Keratinocyte (primary cell): Measurements from ENCODE around the gene KRTAP5-2. TPM values are rescaled to one million over a fixed set of nuclear protein-coding genes. Genes with fewer than 3 reads are reported as not detected.
"Not testable (repeated sequence)": the region's sequence is repeated elsewhere in the genome, so short reads cannot be mapped to it uniquely, and the experiment has no call there.

ENCODE experiments used
- DNase-seq: peaks from one replicate; pipeline ENCODE4 v3.0.0-alpha.2; 2011; ENCODE audit warnings: low read depth, missing footprints, low spot score
- FAIRE-seq: peaks from 2 replicates; lab custom pipeline; 2011; peaks lifted over from hg19 to GRCh38; lab: Jason Lieb, UNC
- H2AFZ ChIP-seq: 2 replicates; pipeline ENCODE4 v1.6.0; 2012; ENCODE audit warnings: low read length, control low read depth, inconsistent platforms; ENCODE audit not compliant: control insufficient read depth
- H3K27ac ChIP-seq: 2 replicates; pipeline ENCODE4 v1.5.1; 2011; ENCODE audit warnings: low read length; ENCODE audit not compliant: control insufficient read depth, insufficient read depth
- H3K27me3 ChIP-seq: 3 replicates; pipeline ENCODE4 v1.6.0; 2011; ENCODE audit warnings: low read length; ENCODE audit not compliant: control insufficient read depth, insufficient read depth; ENCODE audit errors: extremely low read depth
- H3K36me3 ChIP-seq, 2 experiments: 2 replicates in 1 of 2; 3 replicates in 1 of 2; pipeline ENCODE4 v1.5.1; 2011; ENCODE audit warnings: low read length in 2 of 2, mild to moderate bottlenecking in 1 of 2; ENCODE audit not compliant: control insufficient read depth in 2 of 2, insufficient read depth in 2 of 2; ENCODE audit errors: extremely low read depth in 1 of 2
- H3K4me1 ChIP-seq: 3 replicates; pipeline ENCODE4 v1.5.1; 2011; ENCODE audit warnings: low read length; ENCODE audit not compliant: control insufficient read depth, insufficient read depth; ENCODE audit errors: extremely low read depth
- H3K4me2 ChIP-seq: 3 replicates; pipeline ENCODE4 v1.6.0; 2011; ENCODE audit warnings: low read depth, low read length; ENCODE audit not compliant: control insufficient read depth, insufficient read depth; ENCODE audit errors: extremely low read depth
- H3K4me3 ChIP-seq, 3 experiments: fragments of 200-600 bp in 1 of 3; sonication (generic) in 1 of 3; 2 replicates in 2 of 3; 3 replicates in 1 of 3; pipeline ENCODE4 v1.5.1; 2011 to 2016; ENCODE audit warnings: low read length in 3 of 3, mild to moderate bottlenecking in 3 of 3, control low read depth in 2 of 3, inconsistent platforms in 1 of 3, low read depth in 1 of 3, mixed read lengths in 1 of 3, mixed run types in 1 of 3, moderate library complexity in 1 of 3; ENCODE audit not compliant: control insufficient read depth in 2 of 3, insufficient read depth in 2 of 3; ENCODE audit errors: extremely low read depth in 1 of 3
- H3K79me2 ChIP-seq: 2 replicates; pipeline ENCODE4 v1.6.0; 2012; ENCODE audit warnings: low read length; ENCODE audit not compliant: control insufficient read depth, insufficient read depth
- H3K9ac ChIP-seq: 3 replicates; pipeline ENCODE4 v1.6.0; 2011; ENCODE audit warnings: low read length; ENCODE audit not compliant: control insufficient read depth, insufficient read depth; ENCODE audit errors: extremely low read depth
- H3K9me1 ChIP-seq: 3 replicates; pipeline ENCODE4 v1.6.0; 2011; ENCODE audit warnings: low read length; ENCODE audit not compliant: control insufficient read depth, insufficient read depth; ENCODE audit errors: extremely low read depth
- H3K9me3 ChIP-seq: 2 replicates; pipeline ENCODE4 v1.5.1; 2012; ENCODE audit warnings: low read depth, low read length; ENCODE audit not compliant: control insufficient read depth
- H4K20me1 ChIP-seq: 3 replicates; pipeline ENCODE4 v1.6.0; 2011; ENCODE audit warnings: low read length; ENCODE audit not compliant: control insufficient read depth, insufficient read depth; ENCODE audit errors: extremely low read depth
- CTCF ChIP-seq, 3 experiments: IDR thresholded peaks in 1 of 3; conservative IDR thresholded peaks in 1 of 3; optimal IDR thresholded peaks in 1 of 3; 2 replicates in 2 of 3; 3 replicates in 1 of 3; pipeline versions ENCODE3 to v1.5.1; 2011; ENCODE audit warnings: low read length in 3 of 3, mild to moderate bottlenecking in 3 of 3, moderate library complexity in 2 of 3, control low read depth in 1 of 3, inconsistent platforms in 1 of 3; ENCODE audit not compliant: insufficient read depth in 2 of 3; ENCODE audit errors: extremely low read depth in 1 of 3
- EZH2 ChIP-seq: IDR thresholded peaks from one replicate; pipeline ENCODE4 v1.6.1; 2012; ENCODE audit warnings: inconsistent platforms, mild to moderate bottlenecking, low read length, moderate library complexity
- dilution Hi-C: fragments of 300-500 bp; cut with MboI; formaldehyde crosslinking; loops from one replicate; pipeline ENCODE4 v1.7.0; 2020; ENCODE audit warnings: low sequenced_read_pairs; ENCODE audit not compliant: extremely low pct_ligation_motif_present
- polyA plus RNA-seq, 5 experiments: library from polyadenylated mRNA; depleted of rRNA in 3 of 5; stranded (reverse) in 3 of 5; stranded (forward) in 1 of 5; unstranded in 1 of 5; fragments of >200 nt; gene quantifications; 1 replicate in 1 of 5; 2 replicates in 3 of 5; 3 replicates in 1 of 5; pipeline versions ENCODE4 v1.2.1 to v1.2.3, GENCODE V29; 2011 to 2012; ENCODE audit warnings: missing spikeins in 2 of 5, low read depth in 1 of 5, low replicate concordance in 1 of 5

KRTAP5-2 gene
- polyA plus RNA-seq, 1 donor (not counting 4 experiments of a cell fraction or from before 2014, with no cell fraction given), result not detected

- FAIRE-seq (no peak), DNase-seq (no peak)
- Histone ChIP-seq H3K27ac (no peak overlapping the region), H3K79me2 (no peaks in the 10 kb centered on the region), H3K9ac (no peak overlapping the region), H3K9me3 (no peaks in the 10 kb centered on the region), H2AFZ (no peak overlapping the region), H3K4me1 (no peaks in the 10 kb centered on the region), H3K4me3 (no peak overlapping the region), H4K20me1 (no peaks in the 10 kb centered on the region), H3K27me3 (no peaks in the 10 kb centered on the region), H3K9me1 (no peaks in the 10 kb centered on the region), H3K36me3 (no peaks in the 10 kb centered on the region), H3K4me2 (no peak overlapping the region)
- TF ChIP-seq CTCF (optimal IDR thresholded peaks at IDR 0.05 in 1 of 3, IDR thresholded peaks at IDR 0.05 in 1 of 3, conservative IDR thresholded peaks at IDR 0.05 in 1 of 3; ENCODE audit: extremely low read depth in 1 of 3, insufficient read depth in 2 of 3, low read length in 3 of 3) (no peak), EZH2 (no peak)
- dilution Hi-C loops, result no loop called here
Observed at GRCh38 chr11:1618231-1618630, 20.1 kb upstream of the KRTAP5-2 start.

DNA sequence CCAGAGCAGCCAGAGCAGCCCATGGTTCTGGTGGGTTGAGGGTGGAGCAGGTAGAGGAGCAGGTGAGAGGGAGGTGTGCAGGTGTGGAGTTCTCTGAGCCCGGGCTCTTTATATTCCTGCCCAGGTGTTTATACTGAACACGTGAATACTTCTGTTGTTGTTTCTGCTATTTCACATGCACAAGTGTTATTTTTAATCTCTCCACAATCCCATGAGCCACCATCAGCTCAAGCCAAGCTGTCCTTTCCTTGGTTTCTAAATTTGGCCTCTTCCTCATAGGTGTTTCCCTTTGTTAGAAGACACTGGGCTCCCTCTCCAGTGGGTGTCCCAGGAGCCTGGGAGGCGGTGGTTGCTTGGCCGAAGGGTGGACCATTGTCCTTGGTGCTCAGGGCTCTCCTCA lies 10.3 kb upstream of the KRTAP5-2 start, which contains the start of gene KRTAP5-3:
Gene KRTAP5-3, minus strand, starts transcription at position 101 of the 400 bp plus-strand sequence. Its CDS starts 78 bp downstream, at position 23.
- Histone ChIP-seq H3K27ac (no peak within 1 kb of the TSS), H3K79me2 (no peaks in the 10 kb centered on the region), H3K9me3 (no peaks in the 10 kb centered on the region), H3K9ac (no peak within 1 kb of the TSS), H3K4me3 (no peak within 1 kb of the TSS), H2AFZ (no peak within 1 kb of the TSS), H3K36me3 (no peaks in the 10 kb centered on the region), H3K4me2 (no peak within 1 kb of the TSS), H3K4me1 (no peaks in the 10 kb centered on the region), H3K9me1 (no peaks in the 10 kb centered on the region), H3K27me3 (peaks cover 21% of the 10 kb centered on the region), H4K20me1 (no peaks in the 10 kb centered on the region)
- DNase-seq (no peak), FAIRE-seq (no peak)
- dilution Hi-C loops, result no loop called here
- TF ChIP-seq EZH2, result no peak
- no peak for TF ChIP-seq CTCF (optimal IDR thresholded peaks at IDR 0.05 in 1 of 3, IDR thresholded peaks at IDR 0.05 in 1 of 3, conservative IDR thresholded peaks at IDR 0.05 in 1 of 3; ENCODE audit: extremely low read depth in 1 of 3, insufficient read depth in 2 of 3, low read length in 3 of 3)

- H3K4me2 ChIP-seq, H2AFZ ChIP-seq, H3K36me3 ChIP-seq, H4K20me1 ChIP-seq, DNase-seq, H3K79me2 ChIP-seq, H3K9me3 ChIP-seq, H3K4me3 ChIP-seq, H3K9me1 ChIP-seq, H3K4me1 ChIP-seq, H3K27ac ChIP-seq, dilution Hi-C loops, FAIRE-seq, H3K9ac ChIP-seq: not testable (repeated sequence)
- peaks cover 21% of the 10 kb centered on the region for H3K27me3 ChIP-seq
Observed at GRCh38 chr11:1607901-1608300, 9.8 kb upstream of the KRTAP5-2 start.
